A673 (cell line): ENCODE data around the gene TAGAP. TPM values are rescaled to one million over a fixed set of nuclear protein-coding genes. Genes with fewer than 3 reads are reported as not detected.

Experiments
- BruUV-seq: library from RNA; stranded (reverse); fragments of 400-500 nt; replicated peaks from 2 replicates; lab custom pipeline; 2021; lab: Mats Ljungman, UMichigan
- CTCF ChIA-PET: fragments of 300-600 bp; sonication (Branson Sonifier 250); formaldehyde crosslinking; loops from one replicate; lab custom pipeline; 2022; ENCODE audit warnings: antibody characterized with exemption; lab: Charles Lee
- POLR2A ChIA-PET: fragments of 300-600 bp; sonication (Branson Sonifier 250); formaldehyde crosslinking; loops from one replicate; lab custom pipeline; 2022; ENCODE audit warnings: antibody characterized with exemption; ENCODE audit not compliant: low non-redundant PET; lab: Charles Lee
- DNase-seq: peaks from one replicate; pipeline ENCODE4 v3.0.0-alpha.2; 2015; ENCODE audit warnings: low spot score
- H3K27ac ChIP-seq: fragments of 200-600 bp; sonication (generic); 2 replicates; pipeline ENCODE4 v1.5.1; 2016; ENCODE audit warnings: mixed run types, low read depth, mild to moderate bottlenecking, mixed read lengths, antibody characterized with exemption, low read length; ENCODE audit not compliant: poor library complexity, severe bottlenecking
- H3K27me3 ChIP-seq: fragments of 200-600 bp; sonication (generic); replicated peaks from 2 replicates; pipeline ENCODE4 v1.6.1; 2017; ENCODE audit warnings: mixed run types, low read depth, mild to moderate bottlenecking, mixed read lengths, antibody characterized with exemption, low read length; ENCODE audit not compliant: insufficient read depth, poor library complexity
- H3K36me3 ChIP-seq: fragments of 200-600 bp; sonication (generic); 2 replicates; pipeline ENCODE4 v1.6.1; 2016; ENCODE audit warnings: mixed run types, mild to moderate bottlenecking, mixed read lengths, antibody characterized with exemption, low read length; ENCODE audit not compliant: insufficient read depth, poor library complexity, severe bottlenecking
- H3K4me1 ChIP-seq: fragments of 200-600 bp; sonication (generic); 2 replicates; pipeline ENCODE4 v1.6.1; 2017; ENCODE audit warnings: mixed run types, mild to moderate bottlenecking, mixed read lengths, antibody characterized with exemption, low read length; ENCODE audit not compliant: insufficient read depth, poor library complexity, severe bottlenecking
- H3K4me3 ChIP-seq: fragments of 200-600 bp; sonication (generic); 2 replicates; pipeline ENCODE4 v1.5.1; 2016; ENCODE audit warnings: low read depth, mixed run types, mild to moderate bottlenecking, mixed read lengths, low read length; ENCODE audit not compliant: poor library complexity, severe bottlenecking
- H3K9me3 ChIP-seq: fragments of 200-600 bp; sonication (generic); 2 replicates; pipeline ENCODE4 v1.6.1; 2016; ENCODE audit warnings: mixed run types, low read depth, mild to moderate bottlenecking, mixed read lengths, antibody characterized with exemption, low read length; ENCODE audit not compliant: poor library complexity, severe bottlenecking
- EZH2 ChIP-seq: fragments of 200-600 bp; sonication (generic); IDR thresholded peaks from 2 replicates; pipeline ENCODE4 v1.6.1; 2017; ENCODE audit warnings: borderline replicate concordance, low read depth, mild to moderate bottlenecking, mixed read lengths, antibody characterized with exemption, low read length; ENCODE audit not compliant: poor library complexity, severe bottlenecking
- intact Hi-C: fragments of 100-400 bp; cut with micrococcal nuclease; formaldehyde crosslinking; loops from one replicate; pipeline ENCODE4 v1.10.0; 2022; ENCODE audit not compliant: unreplicated experiment
- total RNA-seq: library from RNA; stranded (reverse); gene quantifications from 2 replicates; pipeline ENCODE4 v1.2.3, GENCODE V29; 2021
- TF ChIP-seq, protein P1 (sequence below): fragments of 300-800, 200-600 bp; sonication (generic); conservative IDR thresholded peaks from 2 replicates; pipeline ENCODE4 v1.5.1; 2017; ENCODE audit warnings: low read depth, mild to moderate bottlenecking, antibody characterized with exemption, low read length, moderate library complexity, mixed read lengths

TAGAP gene
- total RNA-seq, 1 experiment from 2014 or later, result not detected

DNA sequence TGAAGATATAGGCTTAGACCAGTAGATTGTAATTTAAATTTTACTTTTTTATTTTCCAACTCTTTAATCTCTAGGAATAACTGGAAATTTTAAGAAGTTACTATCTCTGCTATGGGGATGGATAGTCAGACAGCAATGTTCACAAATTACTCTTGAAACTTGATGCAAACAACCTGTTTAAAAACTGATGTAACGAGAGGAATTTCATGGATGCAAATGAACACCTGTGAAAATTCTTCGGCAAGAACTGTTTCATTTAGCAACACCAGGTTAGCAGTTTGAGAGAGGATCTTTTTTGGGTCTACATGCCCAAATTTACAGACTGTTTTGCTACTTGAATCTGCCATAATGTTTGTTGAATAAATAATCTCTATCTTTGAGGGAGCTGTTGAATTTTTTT lies 24.8 kb downstream of the TAGAP start:
- no peak for TF ChIP-seq EZH2
- TF ChIP-seq, protein P1, sequence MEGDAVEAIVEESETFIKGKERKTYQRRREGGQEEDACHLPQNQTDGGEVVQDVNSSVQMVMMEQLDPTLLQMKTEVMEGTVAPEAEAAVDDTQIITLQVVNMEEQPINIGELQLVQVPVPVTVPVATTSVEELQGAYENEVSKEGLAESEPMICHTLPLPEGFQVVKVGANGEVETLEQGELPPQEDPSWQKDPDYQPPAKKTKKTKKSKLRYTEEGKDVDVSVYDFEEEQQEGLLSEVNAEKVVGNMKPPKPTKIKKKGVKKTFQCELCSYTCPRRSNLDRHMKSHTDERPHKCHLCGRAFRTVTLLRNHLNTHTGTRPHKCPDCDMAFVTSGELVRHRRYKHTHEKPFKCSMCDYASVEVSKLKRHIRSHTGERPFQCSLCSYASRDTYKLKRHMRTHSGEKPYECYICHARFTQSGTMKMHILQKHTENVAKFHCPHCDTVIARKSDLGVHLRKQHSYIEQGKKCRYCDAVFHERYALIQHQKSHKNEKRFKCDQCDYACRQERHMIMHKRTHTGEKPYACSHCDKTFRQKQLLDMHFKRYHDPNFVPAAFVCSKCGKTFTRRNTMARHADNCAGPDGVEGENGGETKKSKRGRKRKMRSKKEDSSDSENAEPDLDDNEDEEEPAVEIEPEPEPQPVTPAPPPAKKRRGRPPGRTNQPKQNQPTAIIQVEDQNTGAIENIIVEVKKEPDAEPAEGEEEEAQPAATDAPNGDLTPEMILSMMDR, result no peak
- DNase-seq, result no peak
- H3K36me3 ChIP-seq, result no peaks in the 10 kb centered on the region
- ChIA-PET CTCF (no interaction called here), POLR2A (no interaction called here)
- no peak overlapping the region for H3K4me3 ChIP-seq
- H3K4me1 ChIP-seq, result no peaks in the 10 kb centered on the region
- intact Hi-C loops, result no loop called here
- no peaks in the 10 kb centered on the region for H3K27me3 ChIP-seq
- no peak overlapping the region for H3K27ac ChIP-seq
- no TSS peak for BruUV-seq
- peaks cover 9% of the 10 kb centered on the region for H3K9me3 ChIP-seq

DNA sequence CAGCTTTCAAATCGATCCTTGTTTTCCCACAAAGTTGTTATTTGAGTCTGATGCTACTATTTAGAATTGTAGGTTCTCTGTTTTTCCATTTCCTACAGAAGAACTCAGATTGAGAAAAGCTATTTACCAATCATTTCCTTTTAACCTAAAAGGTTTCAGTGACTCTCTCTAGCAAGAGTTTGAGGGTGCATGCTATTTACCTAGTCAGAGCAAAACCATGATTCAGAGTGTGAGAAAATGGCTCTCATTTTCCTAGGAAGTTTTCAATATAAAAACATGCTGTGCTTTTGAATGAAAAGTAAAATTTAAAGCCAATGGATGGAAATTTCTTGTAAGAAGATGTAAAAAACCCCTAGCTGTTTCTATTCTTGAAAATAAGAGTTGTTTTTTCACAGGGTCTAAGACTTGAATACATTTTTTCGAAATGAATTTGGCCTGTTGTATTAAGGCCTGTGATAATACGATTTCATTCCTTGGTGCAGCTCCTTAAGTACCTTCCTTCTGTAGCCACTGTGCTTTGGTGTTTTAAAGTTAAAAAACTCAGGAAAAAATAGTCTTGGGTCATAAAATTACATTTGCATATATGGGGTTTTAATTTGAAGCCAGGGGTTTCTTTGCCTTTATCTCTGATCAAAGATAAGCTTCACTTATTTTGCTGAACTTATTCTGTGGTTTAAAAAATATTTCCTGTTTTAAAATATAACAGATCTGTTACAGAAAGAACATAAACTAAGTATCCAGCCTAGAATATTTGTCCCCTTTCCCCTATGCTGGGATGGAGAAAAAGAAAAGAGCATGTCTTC lies 26.8 kb downstream of the TAGAP start:
- no peak for TF ChIP-seq EZH2
- TF ChIP-seq, protein P1, result no peak
- H3K27ac ChIP-seq, result no peak overlapping the region
- no peaks in the 10 kb centered on the region for H3K27me3 ChIP-seq
- DNase-seq, result no peak
- no TSS peak for BruUV-seq
- no peaks in the 10 kb centered on the region for H3K4me1 ChIP-seq
- intact Hi-C loops, result no loop called here
- H3K9me3 ChIP-seq, result peaks cover 6% of the 10 kb centered on the region
- CTCF ChIA-PET, result no interaction called here
- POLR2A ChIA-PET, result no interaction called here
- H3K36me3 ChIP-seq, result no peaks in the 10 kb centered on the region
- no peak overlapping the region for H3K4me3 ChIP-seq

DNA sequence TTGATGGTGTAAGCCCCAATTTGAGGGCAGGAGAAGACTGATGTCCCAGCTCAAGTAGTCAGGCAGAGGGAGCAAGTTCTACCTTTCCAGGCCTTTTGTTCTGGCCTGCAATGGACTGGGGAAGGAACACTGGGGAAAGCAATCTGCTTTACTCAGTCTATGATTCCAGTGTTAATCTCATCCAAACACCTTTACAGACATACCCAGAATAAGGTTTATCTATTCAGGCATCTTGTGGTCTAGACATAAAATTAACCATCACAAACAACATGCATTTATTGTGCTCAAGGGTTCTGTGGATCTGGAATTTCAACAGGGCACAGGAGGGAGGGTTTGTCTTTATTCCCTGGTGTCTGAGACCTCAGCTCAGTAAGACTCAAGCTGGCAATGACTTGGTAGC lies 30.4 kb downstream of the TAGAP start:
- no peak overlapping the region for H3K27ac ChIP-seq
- no peaks in the 10 kb centered on the region for H3K27me3 ChIP-seq
- ChIA-PET CTCF (no interaction called here), POLR2A (no interaction called here)
- intact Hi-C loops, result loop anchor here (5.0 kb wide), 1 partner anchor 118 kb away; no protein-coding TSS in a partner anchor
- no peak for TF ChIP-seq EZH2
- TF ChIP-seq, protein P1, result no peak
- DNase-seq, result no peak
- H3K9me3 ChIP-seq, result peaks cover 6% of the 10 kb centered on the region
- no peak overlapping the region for H3K4me3 ChIP-seq
- no peaks in the 10 kb centered on the region for H3K36me3 ChIP-seq
- H3K4me1 ChIP-seq, result peaks cover 6% of the 10 kb centered on the region
- BruUV-seq, result no TSS peak
